ENCODE results near the gene SCN8A. TPM values are rescaled to one million over a fixed set of nuclear protein-coding genes. Genes with fewer than 3 reads are reported as not detected.

Gene SCN8A
- polyA plus RNA-seq, 1 experiment = 19.6 TPM

DNA sequence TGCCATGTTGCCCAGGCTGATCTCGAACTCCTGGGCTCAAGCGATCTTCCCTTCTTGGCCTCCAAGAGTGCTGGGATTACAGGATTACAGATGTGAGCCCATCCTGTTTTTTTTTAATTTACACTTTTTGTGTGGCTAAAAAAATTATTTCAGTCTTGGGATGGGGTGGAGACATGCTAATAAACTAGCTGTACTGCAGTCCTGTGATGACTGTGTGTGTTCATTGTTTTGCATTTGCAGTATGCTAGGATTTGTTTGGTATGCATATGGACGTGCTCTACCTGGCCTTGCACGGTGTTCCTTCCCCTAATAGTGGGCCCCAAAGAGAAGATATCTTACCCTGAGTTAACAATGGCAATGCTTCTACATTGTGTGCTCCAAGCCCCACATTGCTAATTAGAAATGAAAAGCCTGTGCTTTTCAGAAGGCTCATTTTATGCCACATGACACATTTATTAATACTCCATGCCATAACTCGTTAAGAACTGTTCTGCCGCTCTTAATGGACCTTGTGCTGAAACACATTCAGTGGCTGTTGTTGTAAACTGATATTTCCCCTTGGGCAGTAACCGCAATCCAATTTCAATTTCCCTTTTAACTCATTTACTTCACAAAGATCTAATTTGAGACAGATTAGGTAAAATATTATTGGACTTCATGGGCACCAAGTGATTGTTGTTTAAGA lies 86.4 kb downstream of the SCN8A start:
- CTCF ChIA-PET = interaction anchor here (0.8 to 2.0 kb wide), 7 partner anchors 9 to 257 kb away, joined by 3 to 7 read pairs (median 4); no protein-coding TSS in a partner anchor
- Histone ChIP-seq H3K36me3 (ENCODE audit: control insufficient read depth, insufficient read depth, low read length) (no peaks in the 10 kb centered on the region), H3K27me3 (ENCODE audit: control insufficient read depth, insufficient read depth, low read length) (no peaks in the 10 kb centered on the region), H3K4me3 (ENCODE audit: low read depth, low read length) (no peak overlapping the region)
- TF ChIP-seq, protein P1, sequence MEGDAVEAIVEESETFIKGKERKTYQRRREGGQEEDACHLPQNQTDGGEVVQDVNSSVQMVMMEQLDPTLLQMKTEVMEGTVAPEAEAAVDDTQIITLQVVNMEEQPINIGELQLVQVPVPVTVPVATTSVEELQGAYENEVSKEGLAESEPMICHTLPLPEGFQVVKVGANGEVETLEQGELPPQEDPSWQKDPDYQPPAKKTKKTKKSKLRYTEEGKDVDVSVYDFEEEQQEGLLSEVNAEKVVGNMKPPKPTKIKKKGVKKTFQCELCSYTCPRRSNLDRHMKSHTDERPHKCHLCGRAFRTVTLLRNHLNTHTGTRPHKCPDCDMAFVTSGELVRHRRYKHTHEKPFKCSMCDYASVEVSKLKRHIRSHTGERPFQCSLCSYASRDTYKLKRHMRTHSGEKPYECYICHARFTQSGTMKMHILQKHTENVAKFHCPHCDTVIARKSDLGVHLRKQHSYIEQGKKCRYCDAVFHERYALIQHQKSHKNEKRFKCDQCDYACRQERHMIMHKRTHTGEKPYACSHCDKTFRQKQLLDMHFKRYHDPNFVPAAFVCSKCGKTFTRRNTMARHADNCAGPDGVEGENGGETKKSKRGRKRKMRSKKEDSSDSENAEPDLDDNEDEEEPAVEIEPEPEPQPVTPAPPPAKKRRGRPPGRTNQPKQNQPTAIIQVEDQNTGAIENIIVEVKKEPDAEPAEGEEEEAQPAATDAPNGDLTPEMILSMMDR (IDR thresholded peaks at IDR 0.05; ENCODE audit: insufficient read depth, low read depth, low read length) = no peak
- POLR2A ChIA-PET = no interaction called here
- no peak for DNase-seq (ENCODE audit: low read depth)

DNA sequence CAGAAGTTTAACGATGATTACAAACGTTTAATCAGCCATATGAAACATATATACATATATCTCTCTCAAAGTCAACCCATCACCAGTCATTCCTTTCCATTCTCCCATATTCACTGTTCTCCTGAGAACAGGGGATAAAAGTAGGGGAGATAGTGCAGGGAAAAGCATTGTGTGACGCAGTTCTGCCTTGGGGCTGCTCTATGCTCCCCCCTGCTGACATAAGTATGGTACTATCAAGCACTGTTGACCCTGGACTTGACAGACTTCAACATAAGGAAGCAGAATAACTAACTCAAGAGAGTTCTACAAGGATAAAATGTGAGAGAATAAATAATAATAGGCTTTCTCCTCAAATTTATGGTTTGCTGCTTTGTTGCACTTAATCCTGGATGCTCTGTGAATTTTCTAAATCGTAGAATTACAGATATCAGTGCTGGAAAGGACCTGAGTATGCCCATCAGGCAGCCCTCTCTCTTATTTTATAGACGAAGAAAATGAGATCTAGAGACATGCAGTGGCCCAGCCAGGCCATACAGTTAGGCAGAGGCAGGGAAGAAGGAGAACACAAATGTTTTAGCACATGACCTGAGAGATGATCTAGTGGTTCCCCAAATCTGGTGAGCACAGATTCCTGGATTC lies 87.2 kb downstream of the SCN8A start:
- no peak for DNase-seq (ENCODE audit: low read depth)
- no peaks in the 10 kb centered on the region for H3K36me3 ChIP-seq (ENCODE audit: control insufficient read depth, insufficient read depth, low read length)
- ChIA-PET POLR2A (no interaction called here), CTCF (interaction anchor here (0.9 to 2.0 kb wide), 6 partner anchors 8 to 257 kb away, joined by 3 to 6 read pairs (median 4); no protein-coding TSS in a partner anchor)
- no peak overlapping the region for H3K4me3 ChIP-seq (ENCODE audit: low read depth, low read length)
- no peaks in the 10 kb centered on the region for H3K27me3 ChIP-seq (ENCODE audit: control insufficient read depth, insufficient read depth, low read length)
- TF ChIP-seq, protein P1 (IDR thresholded peaks at IDR 0.05; ENCODE audit: insufficient read depth, low read depth, low read length) = peak; percentile 89

DNA sequence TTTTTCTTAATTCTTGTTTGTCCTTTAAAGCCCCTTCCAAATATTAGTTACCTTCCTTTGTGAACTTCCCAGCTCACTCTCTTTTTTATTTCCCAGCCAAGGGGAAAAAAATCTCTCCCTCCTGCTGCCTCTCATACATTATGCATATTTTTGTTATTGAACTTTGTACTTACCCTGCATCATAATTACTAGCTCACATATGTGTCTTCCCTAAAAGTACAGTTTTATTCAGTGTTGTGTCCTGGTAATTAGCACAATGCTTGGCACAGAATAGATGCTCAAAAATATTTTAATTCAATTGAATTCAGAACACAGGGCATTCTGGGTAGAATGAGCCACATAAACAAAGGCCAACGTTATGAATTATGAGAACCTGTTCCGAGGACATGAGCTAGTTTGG lies 91.9 kb downstream of the SCN8A start:
- H3K27me3 ChIP-seq (ENCODE audit: control insufficient read depth, insufficient read depth, low read length) = no peaks in the 10 kb centered on the region
- no peak for DNase-seq (ENCODE audit: low read depth)
- ChIA-PET POLR2A (no interaction called here), CTCF (interaction anchor here (0.8 to 2.2 kb wide), 3 partner anchors 12 to 149 kb away, joined by 3 to 4 read pairs (median 3); no protein-coding TSS in a partner anchor)
- TF ChIP-seq, protein P1 (IDR thresholded peaks at IDR 0.05; ENCODE audit: insufficient read depth, low read depth, low read length) = no peak
- H3K36me3 ChIP-seq (ENCODE audit: control insufficient read depth, insufficient read depth, low read length) = no peaks in the 10 kb centered on the region
- H3K4me3 ChIP-seq (ENCODE audit: low read depth, low read length) = no peak overlapping the region

DNA sequence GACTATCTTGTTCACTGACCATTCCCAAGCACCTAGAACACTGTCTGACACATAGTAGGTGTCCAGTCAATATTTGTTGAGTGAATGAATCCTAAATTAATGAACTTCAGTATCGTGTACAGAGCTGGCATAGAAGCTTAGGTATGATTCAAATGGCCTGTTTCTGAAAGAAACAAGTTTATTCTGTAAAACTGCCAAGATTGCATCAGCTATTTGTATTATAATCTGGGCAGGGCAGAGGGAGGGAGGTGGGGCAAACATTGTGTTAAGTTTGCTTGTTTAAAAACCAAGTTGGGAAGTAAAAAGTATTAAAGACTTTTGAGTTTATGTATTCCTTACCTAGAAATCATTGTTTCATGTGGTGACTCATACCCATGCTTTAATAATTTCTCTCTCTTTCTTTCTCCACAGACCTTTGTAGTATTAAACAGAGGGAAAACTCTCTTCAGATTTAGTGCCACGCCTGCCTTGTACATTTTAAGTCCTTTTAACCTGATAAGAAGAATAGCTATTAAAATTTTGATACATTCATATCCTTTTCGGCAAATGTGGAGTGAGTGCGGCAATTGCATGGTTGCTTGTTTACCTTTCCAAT lies 92.8 kb downstream of the SCN8A start:
- CTCF ChIA-PET = interaction anchor here (0.8 to 2.2 kb wide), 7 partner anchors 10 to 150 kb away, joined by 3 to 4 read pairs (median 3); no protein-coding TSS in a partner anchor
- no peaks in the 10 kb centered on the region for H3K27me3 ChIP-seq (ENCODE audit: control insufficient read depth, insufficient read depth, low read length)
- no peak overlapping the region for H3K4me3 ChIP-seq (ENCODE audit: low read depth, low read length)
- POLR2A ChIA-PET = interaction anchor here (0.5 kb wide), 1 partner anchor 299 kb away, joined by 4 read pairs; no protein-coding TSS in a partner anchor
- DNase-seq (ENCODE audit: low read depth) = peak; percentile 31
- TF ChIP-seq, protein P1 (IDR thresholded peaks at IDR 0.05; ENCODE audit: insufficient read depth, low read depth, low read length) = no peak
- H3K36me3 ChIP-seq (ENCODE audit: control insufficient read depth, insufficient read depth, low read length) = no peaks in the 10 kb centered on the region

DNA sequence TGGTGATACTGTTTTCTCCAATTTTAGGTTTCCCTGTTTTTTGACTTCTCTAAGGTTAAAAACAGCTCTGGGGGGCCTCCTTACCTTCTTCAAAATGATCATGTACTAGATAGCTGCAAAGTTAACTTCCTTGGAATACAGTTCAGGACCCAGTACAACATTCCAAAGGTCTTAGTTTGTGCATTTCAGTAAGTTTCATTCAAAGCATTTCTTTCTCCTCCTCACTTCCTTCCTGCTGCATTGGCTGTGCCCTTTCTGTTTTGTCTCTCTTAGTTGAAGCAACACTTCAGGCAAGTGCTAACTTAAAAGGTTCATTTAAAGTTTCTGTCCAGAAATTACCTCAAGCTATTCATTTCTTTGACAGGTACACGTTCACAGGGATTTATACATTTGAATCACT lies 95.7 kb downstream of the SCN8A start:
- no peak for DNase-seq (ENCODE audit: low read depth)

More for the DNA sequence above, 95.7 kb downstream of the SCN8A start:
- no peaks in the 10 kb centered on the region for H3K27me3 ChIP-seq (ENCODE audit: control insufficient read depth, insufficient read depth, low read length)
- TF ChIP-seq, protein P1 (IDR thresholded peaks at IDR 0.05; ENCODE audit: insufficient read depth, low read depth, low read length) = no peak
- peaks cover 1% of the 10 kb centered on the region; the same call in 1 of the 2 replicates for H3K36me3 ChIP-seq (ENCODE audit: control insufficient read depth, insufficient read depth, low read length)
- CTCF ChIA-PET = interaction anchor here (1.2 to 1.6 kb wide), 2 partner anchors 9 kb away, joined by 3 to 4 read pairs; no protein-coding TSS in a partner anchor
- POLR2A ChIA-PET = no interaction called here
- H3K4me3 ChIP-seq (ENCODE audit: low read depth, low read length) = no peak overlapping the region

Measured in BJ (cell line).